HCT116 (cell line): ENCODE results near the gene SVBP. TPM values are rescaled to one million over a fixed set of nuclear protein-coding genes. Genes with fewer than 3 reads are reported as not detected.
A peak's percentile ranks its signal among the peaks of the same experiment; 100 is the strongest.

Experiments used
- ATAC-seq: fragments of 200-7000 bp; cut with Tn5 transposase; 2 replicates; pipeline ENCODE4 v1.9.1; 2020; ENCODE audit warnings: mild to moderate bottlenecking, moderate library complexity
- BruUV-seq: library from RNA; stranded (reverse); fragments of 400-500 nt; replicated peaks from 2 replicates; lab custom pipeline; 2021; lab: Mats Ljungman, UMichigan
- CTCF ChIA-PET: fragments of 300-600 bp; sonication (Branson Sonifier 250); formaldehyde crosslinking; loops from one replicate; lab custom pipeline; 2021; ENCODE audit warnings: antibody characterized with exemption; lab: Charles Lee
- POLR2A ChIA-PET: fragments of 300-600, 350-600 bp; sonication (Branson Sonifier 250); formaldehyde crosslinking; loops from one replicate; lab custom pipeline; 2021; ENCODE audit warnings: antibody characterized with exemption; lab: Charles Lee
- RAD21 ChIA-PET, 2 experiments: fragments of 300-600 bp; sonication (Branson Sonifier 250); formaldehyde crosslinking; loops; one replicate each; lab custom pipeline; 2023; ENCODE audit warnings: low total read pairs in 2 of 2; ENCODE audit not compliant: uncharacterized antibody in 2 of 2, unreplicated experiment in 2 of 2, low non-redundant PET in 1 of 2; lab: Charles Lee
- DNase-seq: peaks from one replicate; pipeline ENCODE4 v3.0.0-alpha.2; 2010; ENCODE audit warnings: low read depth, low spot score
- H2AFZ ChIP-seq: fragments of 200-600 bp; shearing (Covaris generic), sonication (generic); 2 replicates; pipeline ENCODE4 v1.6.1; 2017; ENCODE audit warnings: low read depth, mixed run types, mixed read lengths, antibody characterized with exemption, low read length; ENCODE audit not compliant: poor library complexity, severe bottlenecking
- H3K27ac ChIP-seq: 2 replicates; pipeline ENCODE4 v1.5.1; 2012; ENCODE audit warnings: low read depth, low read length
- H3K27me3 ChIP-seq: fragments of 200-600 bp; sonication (generic); 2 replicates; pipeline ENCODE4 v1.6.1; 2016; ENCODE audit warnings: mixed run types, low read length, mixed read lengths; ENCODE audit not compliant: insufficient read depth
- H3K36me3 ChIP-seq, 2 experiments: fragments of 200-500 bp in 1 of 2; fragments of 200-600 bp in 1 of 2; sonication (Bioruptor generic) in 1 of 2; sonication (generic) in 1 of 2; 2 replicates each; pipeline versions ENCODE4 v1.5.1 to v1.6.1; 2014 to 2016; ENCODE audit warnings: low read length in 2 of 2, inconsistent platforms in 1 of 2, mixed read lengths in 1 of 2, mixed run types in 1 of 2; ENCODE audit not compliant: insufficient read depth in 2 of 2, control insufficient read depth in 1 of 2
- H3K4me1 ChIP-seq, 2 experiments: fragments of 200-600 bp in 1 of 2; sonication (generic) in 1 of 2; 2 replicates each; pipeline versions ENCODE4 v1.5.1 to v1.6.1; 2012 to 2017; ENCODE audit warnings: low read length in 2 of 2, inconsistent platforms in 1 of 2, mild to moderate bottlenecking in 1 of 2, mixed read lengths in 1 of 2, mixed run types in 1 of 2, moderate library complexity in 1 of 2; ENCODE audit not compliant: insufficient read depth in 2 of 2, control insufficient read depth in 1 of 2
- H3K4me2 ChIP-seq: fragments of 200-600 bp; sonication (generic); 2 replicates; pipeline ENCODE4 v1.6.1; 2017; ENCODE audit warnings: mixed run types, low read length, mixed read lengths
- H3K4me3 ChIP-seq, 2 experiments: fragments of 200-600 bp in 1 of 2; sonication (generic) in 1 of 2; replicated peaks in 1 of 2; 2 replicates each; pipeline ENCODE4 v1.5.1; 2011 to 2016; ENCODE audit warnings: low read length in 2 of 2, control low read depth in 1 of 2, low read depth in 1 of 2, mild to moderate bottlenecking in 1 of 2, mixed read lengths in 1 of 2, mixed run types in 1 of 2
- H3K79me2 ChIP-seq: fragments of 200-600 bp; sonication (generic); 2 replicates; pipeline ENCODE4 v1.6.1; 2017; ENCODE audit warnings: mild to moderate bottlenecking, mixed run types, low read length, moderate library complexity, mixed read lengths; ENCODE audit not compliant: insufficient read depth
- H3K9ac ChIP-seq: fragments of 200-600 bp; sonication (generic); 2 replicates; pipeline ENCODE4 v1.6.1; 2016; ENCODE audit warnings: low read length, mixed read lengths
- H3K9me2 ChIP-seq: fragments of 200-600 bp; sonication (generic), shearing (Covaris generic); 2 replicates; pipeline ENCODE4 v1.6.1; 2017; ENCODE audit warnings: mixed run types, mild to moderate bottlenecking, moderate library complexity; ENCODE audit not compliant: insufficient read depth
- H3K9me3 ChIP-seq, 2 experiments: fragments of 200-500 bp in 1 of 2; fragments of 200-600 bp in 1 of 2; sonication (Bioruptor generic) in 1 of 2; sonication (generic) in 1 of 2; 2 replicates each; pipeline ENCODE4 v1.6.1; 2014 to 2017; ENCODE audit warnings: low read length in 2 of 2, mixed read lengths in 2 of 2, inconsistent platforms in 1 of 2, low read depth in 1 of 2, mild to moderate bottlenecking in 1 of 2, mixed run types in 1 of 2, moderate library complexity in 1 of 2; ENCODE audit not compliant: control insufficient read depth in 1 of 2, insufficient read depth in 1 of 2
- H4K20me1 ChIP-seq: fragments of 200-600 bp; sonication (generic), shearing (Covaris generic); 2 replicates; pipeline ENCODE4 v1.6.1; 2017; ENCODE audit warnings: mixed run types, mild to moderate bottlenecking, moderate library complexity; ENCODE audit not compliant: insufficient read depth
- CBX3 ChIP-seq: IDR thresholded peaks from 2 replicates; pipeline ENCODE4 v1.6.1; 2012; ENCODE audit warnings: low read depth
- EGR1 ChIP-seq: IDR thresholded peaks from 2 replicates; pipeline ENCODE4 v1.6.1; 2012; ENCODE audit warnings: low read depth
- POLR2AphosphoS5 ChIP-seq: IDR thresholded peaks from 2 replicates; pipeline ENCODE4 v1.6.1; 2011; ENCODE audit warnings: mild to moderate bottlenecking, low read depth, low read length, moderate library complexity
- RAD21 ChIP-seq: IDR thresholded peaks from 2 replicates; pipeline ENCODE4 v1.6.1; 2012; ENCODE audit warnings: low read depth, mild to moderate bottlenecking
- ZNF274 ChIP-seq: fragments of 200-500 bp; sonication (Bioruptor generic); IDR thresholded peaks from 2 replicates; pipeline ENCODE4 v1.6.1; 2014; ENCODE audit warnings: mild to moderate bottlenecking, low read depth, low read length, inconsistent platforms
- intact Hi-C: fragments of 100-400 bp; cut with micrococcal nuclease; formaldehyde crosslinking; loops from 2 replicates; pipeline ENCODE4 v1.10.0; 2022
- total RNA-seq: library from RNA; stranded (reverse); gene quantifications from one replicate; pipeline ENCODE4 v1.2.1, GENCODE V29; 2021; ENCODE audit not compliant: unreplicated experiment
- TF ChIP-seq, protein P1 (sequence below): IDR thresholded peaks from 2 replicates; pipeline ENCODE4 v1.6.1; 2011; ENCODE audit warnings: mild to moderate bottlenecking, low read length, moderate library complexity; ENCODE audit not compliant: insufficient replicate concordance; ENCODE audit errors: extremely low read depth
- TF ChIP-seq, protein P2 (sequence below): IDR thresholded peaks from 2 replicates; pipeline ENCODE4 v1.6.1; 2012

Gene SVBP
- total RNA-seq, 1 experiment from 2014 or later: 14.4 TPM

GRCh38 chr1:42848823-42849537, 31.8 kb upstream of the SVBP start:
- BruUV-seq: no TSS peak
- DNase-seq: no peak
- H3K4me1 ChIP-seq: peaks cover 7 to 16% of the 10 kb centered on the region in 2 experiments; a peak in 3 of 4 replicates
- no peak overlapping the region for H2AFZ ChIP-seq
- H3K4me2 ChIP-seq: no peak overlapping the region
- intact Hi-C loops: no loop called here
- no peak overlapping the region for H3K4me3 ChIP-seq
- ChIA-PET RAD21 (no interaction called here), POLR2A (no interaction called here), CTCF (interaction anchor here (2.1 kb wide), 1 partner anchor 225 kb away, joined by 4 read pairs; no protein-coding TSS in a partner anchor)
- no peak overlapping the region for H3K27ac ChIP-seq
- no peak for ATAC-seq
- H3K79me2 ChIP-seq: peaks cover 23% of the 10 kb centered on the region
- no peak overlapping the region for H3K9ac ChIP-seq
- H3K36me3 ChIP-seq: peaks cover 7 to 8% of the 10 kb centered on the region in 2 experiments; a peak in 3 of 4 replicates
- H3K27me3 ChIP-seq: no peaks in the 10 kb centered on the region
- TF ChIP-seq CBX3: no peak
- H3K9me3 ChIP-seq: no peaks in the 10 kb centered on the region
- no peaks in the 10 kb centered on the region for H3K9me2 ChIP-seq
- no peaks in the 10 kb centered on the region for H4K20me1 ChIP-seq

DNA sequence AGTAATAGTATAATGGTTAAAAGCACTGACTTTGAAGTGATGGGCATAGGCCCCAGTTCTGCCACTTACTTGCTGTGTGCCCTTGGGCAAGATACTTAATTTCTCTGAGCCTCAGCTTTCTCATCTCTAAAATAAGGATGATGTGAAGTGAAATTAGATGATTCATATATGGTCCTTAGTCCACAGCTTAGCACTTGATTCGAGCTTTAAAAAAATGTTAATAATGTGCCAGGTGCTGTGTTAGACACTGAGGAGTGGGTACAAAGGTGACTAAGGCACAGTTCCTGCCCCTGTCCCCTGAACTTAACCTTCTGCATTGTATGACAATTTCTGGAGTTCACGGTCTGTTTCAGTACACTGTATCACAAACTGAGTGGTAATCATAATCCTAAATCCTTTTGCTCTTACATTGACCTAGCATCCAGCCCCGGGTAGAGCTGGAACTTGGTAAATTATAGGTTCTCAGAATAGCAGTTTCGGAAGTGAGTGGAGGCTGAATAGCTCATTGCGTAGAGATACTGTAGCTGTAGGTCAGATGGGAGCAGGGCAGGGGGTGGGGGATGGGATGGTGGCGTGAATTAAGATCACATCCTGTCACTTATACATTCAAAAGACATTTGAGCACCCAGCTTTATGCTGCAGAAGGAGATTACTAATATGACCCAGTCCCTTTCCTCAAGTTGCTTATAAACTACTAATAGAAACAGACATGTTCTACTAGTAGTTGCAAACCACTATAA, 30.7 kb upstream of the SVBP start:
- no peak for ATAC-seq
- Histone ChIP-seq H3K27ac (no peak overlapping the region), H3K27me3 (no peaks in the 10 kb centered on the region), H3K9me3 (no peaks in the 10 kb centered on the region), H3K4me2 (peak overlapping the region; percentile 83), H3K36me3 (peaks cover 7 to 8% of the 10 kb centered on the region in 2 experiments; a peak in 3 of 4 replicates), H2AFZ (no peak overlapping the region), H4K20me1 (no peaks in the 10 kb centered on the region), H3K4me1 (peaks cover 7 to 16% of the 10 kb centered on the region in 2 experiments; a peak in 3 of 4 replicates), H3K79me2 (peaks cover 23% of the 10 kb centered on the region), H3K9ac (peak overlapping the region; percentile 77; the same call in 1 of the 2 replicates), H3K9me2 (no peaks in the 10 kb centered on the region), H3K4me3 (peak overlapping the region; percentile 79 to 82)
- POLR2A ChIA-PET: no interaction called here
- intact Hi-C loops: no loop called here
- TSS peak; percentile 48 for BruUV-seq
- no peak for TF ChIP-seq ZNF274
- no peak for TF ChIP-seq POLR2AphosphoS5
- TF ChIP-seq RAD21: no peak
- no peak for TF ChIP-seq EGR1
- TF ChIP-seq, protein P1, sequence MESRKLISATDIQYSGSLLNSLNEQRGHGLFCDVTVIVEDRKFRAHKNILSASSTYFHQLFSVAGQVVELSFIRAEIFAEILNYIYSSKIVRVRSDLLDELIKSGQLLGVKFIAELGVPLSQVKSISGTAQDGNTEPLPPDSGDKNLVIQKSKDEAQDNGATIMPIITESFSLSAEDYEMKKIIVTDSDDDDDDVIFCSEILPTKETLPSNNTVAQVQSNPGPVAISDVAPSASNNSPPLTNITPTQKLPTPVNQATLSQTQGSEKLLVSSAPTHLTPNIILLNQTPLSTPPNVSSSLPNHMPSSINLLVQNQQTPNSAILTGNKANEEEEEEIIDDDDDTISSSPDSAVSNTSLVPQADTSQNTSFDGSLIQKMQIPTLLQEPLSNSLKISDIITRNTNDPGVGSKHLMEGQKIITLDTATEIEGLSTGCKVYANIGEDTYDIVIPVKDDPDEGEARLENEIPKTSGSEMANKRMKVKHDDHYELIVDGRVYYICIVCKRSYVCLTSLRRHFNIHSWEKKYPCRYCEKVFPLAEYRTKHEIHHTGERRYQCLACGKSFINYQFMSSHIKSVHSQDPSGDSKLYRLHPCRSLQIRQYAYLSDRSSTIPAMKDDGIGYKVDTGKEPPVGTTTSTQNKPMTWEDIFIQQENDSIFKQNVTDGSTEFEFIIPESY: no peak
- TF ChIP-seq, protein P2, sequence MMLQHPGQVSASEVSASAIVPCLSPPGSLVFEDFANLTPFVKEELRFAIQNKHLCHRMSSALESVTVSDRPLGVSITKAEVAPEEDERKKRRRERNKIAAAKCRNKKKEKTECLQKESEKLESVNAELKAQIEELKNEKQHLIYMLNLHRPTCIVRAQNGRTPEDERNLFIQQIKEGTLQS: no peak
- CTCF ChIA-PET: interaction anchor here (1.9 to 2.2 kb wide), 3 partner anchors 76 to 226 kb away, joined by 4 to 10 read pairs (median 9); no protein-coding TSS in a partner anchor
- DNase-seq: no peak
- RAD21 ChIA-PET: no interaction called here
